Spleen (tissue), 7 donors: ENCODE data around the gene SEMA7A.

Source experiments
- POLR2AphosphoS5 ChIP-seq, 3 donors: sonication (generic); formaldehyde crosslinking; IDR thresholded peaks; one replicate each; pipeline ENCODE4 v1.5.1; 2017; ENCODE audit warnings: antibody characterized with exemption in 3 of 3
- TF ChIP-seq, protein P1 (sequence below), 11 experiments: fragments of 200-600 bp in 7 of 11; fragments of 450-650 bp in 4 of 11; sonication (generic) in 4 of 11; IDR thresholded peaks in 8 of 11; conservative IDR thresholded peaks in 3 of 11; 1 replicate in 7 of 11; 2 replicates in 4 of 11; pipeline versions ENCODE4 v1.4.0 to v1.8.0; 2016 to 2021; ENCODE audit warnings: antibody characterized with exemption in 11 of 11, inconsistent platforms in 4 of 11, mild to moderate bottlenecking in 1 of 11
- donor health status: DM: no; HTN: no; CAD: no; lungs with moderate emphysema.
- donor health status: DM: no; HTN: no; CAD: no.
- donor health status: DM: no; HTN: no; CAD: no.

DNA sequence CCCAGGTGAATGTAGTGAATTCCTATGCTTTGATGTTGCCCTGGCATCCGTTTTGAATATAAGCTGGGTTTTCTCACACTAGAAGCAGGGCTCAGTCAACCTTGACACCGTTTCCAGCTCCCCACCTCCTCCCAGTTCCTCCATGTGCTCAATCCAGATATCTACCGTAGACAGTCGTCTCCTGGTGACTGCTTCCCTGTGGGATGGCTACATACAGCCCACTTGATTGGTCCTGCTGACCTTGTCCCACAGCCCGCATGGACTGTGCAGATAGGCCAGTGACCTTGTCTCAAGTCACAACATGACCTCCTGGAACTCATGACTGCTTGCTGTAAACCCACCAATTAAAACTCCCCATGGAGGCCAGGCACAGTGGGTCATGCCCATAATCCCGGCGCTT is 8.1 kb downstream of the SEMA7A start:
- TF ChIP-seq, protein P1, sequence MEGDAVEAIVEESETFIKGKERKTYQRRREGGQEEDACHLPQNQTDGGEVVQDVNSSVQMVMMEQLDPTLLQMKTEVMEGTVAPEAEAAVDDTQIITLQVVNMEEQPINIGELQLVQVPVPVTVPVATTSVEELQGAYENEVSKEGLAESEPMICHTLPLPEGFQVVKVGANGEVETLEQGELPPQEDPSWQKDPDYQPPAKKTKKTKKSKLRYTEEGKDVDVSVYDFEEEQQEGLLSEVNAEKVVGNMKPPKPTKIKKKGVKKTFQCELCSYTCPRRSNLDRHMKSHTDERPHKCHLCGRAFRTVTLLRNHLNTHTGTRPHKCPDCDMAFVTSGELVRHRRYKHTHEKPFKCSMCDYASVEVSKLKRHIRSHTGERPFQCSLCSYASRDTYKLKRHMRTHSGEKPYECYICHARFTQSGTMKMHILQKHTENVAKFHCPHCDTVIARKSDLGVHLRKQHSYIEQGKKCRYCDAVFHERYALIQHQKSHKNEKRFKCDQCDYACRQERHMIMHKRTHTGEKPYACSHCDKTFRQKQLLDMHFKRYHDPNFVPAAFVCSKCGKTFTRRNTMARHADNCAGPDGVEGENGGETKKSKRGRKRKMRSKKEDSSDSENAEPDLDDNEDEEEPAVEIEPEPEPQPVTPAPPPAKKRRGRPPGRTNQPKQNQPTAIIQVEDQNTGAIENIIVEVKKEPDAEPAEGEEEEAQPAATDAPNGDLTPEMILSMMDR (IDR thresholded peaks at IDR 0.05 in 8 of 11, conservative IDR thresholded peaks at IDR 0.05 in 3 of 11) = no peak
- peak in 2 of 3 donors; percentile 71 to 77 for TF ChIP-seq POLR2AphosphoS5 (IDR thresholded peaks at IDR 0.05)
